GM15510 (cell line): ENCODE data around the gene CCT7.

Experiments
- POLR2A ChIP-seq: IDR thresholded peaks from 3 replicates; pipeline ENCODE4 v1.6.1; 2011; ENCODE audit warnings: borderline replicate concordance; ENCODE audit not compliant: insufficient read length; ENCODE audit errors: extremely low read depth

CCT7 gene

DNA sequence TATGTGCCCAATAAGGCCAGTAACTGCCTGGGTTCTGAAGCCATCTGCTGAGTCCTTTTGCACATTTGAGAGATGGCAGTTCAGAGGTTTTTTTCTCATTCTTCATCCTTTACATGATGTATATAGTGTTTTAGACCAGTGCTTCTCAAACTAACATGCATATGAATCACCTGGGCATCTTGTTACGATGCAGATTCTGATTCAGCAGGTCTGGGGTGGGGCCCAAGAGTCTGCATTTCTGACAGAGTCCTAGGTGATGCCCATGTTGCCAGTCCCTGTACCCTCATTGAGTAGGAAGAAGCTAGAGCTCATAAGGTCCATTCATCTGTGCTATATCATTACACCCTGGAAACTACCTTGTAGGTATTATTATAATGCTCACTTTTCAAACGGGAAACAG lies 16.3 kb upstream of the CCT7 start:
- no peak for TF ChIP-seq POLR2A

GRCh38 chr2:73218298-73218697 lies 15.8 kb upstream of the CCT7 start:
- TF ChIP-seq POLR2A, result no peak

GRCh38 chr2:73223821-73224220 lies 10.3 kb upstream of the CCT7 start:
- no peak for TF ChIP-seq POLR2A

- TF ChIP-seq POLR2A, result no peak
These were observed 8.4 kb upstream of the CCT7 start for GRCh38 chr2:73225513-73226360.

DNA sequence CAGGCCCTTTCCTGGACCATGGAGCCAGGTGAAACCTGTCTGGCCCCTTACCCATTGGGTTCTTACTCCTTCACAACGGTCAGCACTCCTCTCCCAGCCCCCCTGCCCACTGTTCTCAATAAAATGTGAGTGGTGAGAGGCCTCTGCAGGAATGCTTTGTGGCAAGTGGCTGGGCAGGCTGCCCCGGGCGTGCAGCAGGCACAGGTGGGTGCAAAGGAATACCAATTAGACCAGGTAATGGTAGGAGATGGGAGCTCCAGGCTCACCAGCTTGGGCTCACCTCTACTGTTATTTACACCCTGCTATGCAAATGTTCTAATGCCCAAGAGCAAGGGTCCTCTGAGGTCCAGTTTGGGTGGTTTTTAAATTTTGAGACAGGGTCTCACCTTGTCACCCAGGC lies 7.0 kb upstream of the CCT7 start:
- TF ChIP-seq POLR2A, result no peak

DNA sequence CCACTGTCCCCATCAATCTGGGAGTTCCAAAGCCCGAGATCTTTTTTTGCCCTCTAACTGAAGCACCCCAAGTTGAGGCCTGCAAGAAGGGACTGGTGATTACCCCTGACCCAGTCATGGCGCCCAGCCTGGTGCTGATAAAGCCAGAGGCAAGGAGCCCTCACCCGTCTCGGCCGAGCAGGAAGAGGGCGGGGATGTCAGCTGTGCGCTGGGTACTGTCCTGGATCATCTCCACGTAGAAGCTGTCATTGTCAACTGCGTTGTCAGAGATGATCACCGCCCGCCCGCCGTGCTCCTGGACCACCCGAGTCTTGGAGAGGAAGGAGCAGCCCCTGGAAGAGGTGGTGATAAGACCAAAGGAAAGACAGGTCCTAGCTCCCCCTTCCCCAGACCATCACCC lies 5.5 kb upstream of the CCT7 start:
- no peak for TF ChIP-seq POLR2A

GRCh38 chr2:73232403-73233153 lies 1.5 kb upstream of the CCT7 start:
- no peak for TF ChIP-seq POLR2A

DNA sequence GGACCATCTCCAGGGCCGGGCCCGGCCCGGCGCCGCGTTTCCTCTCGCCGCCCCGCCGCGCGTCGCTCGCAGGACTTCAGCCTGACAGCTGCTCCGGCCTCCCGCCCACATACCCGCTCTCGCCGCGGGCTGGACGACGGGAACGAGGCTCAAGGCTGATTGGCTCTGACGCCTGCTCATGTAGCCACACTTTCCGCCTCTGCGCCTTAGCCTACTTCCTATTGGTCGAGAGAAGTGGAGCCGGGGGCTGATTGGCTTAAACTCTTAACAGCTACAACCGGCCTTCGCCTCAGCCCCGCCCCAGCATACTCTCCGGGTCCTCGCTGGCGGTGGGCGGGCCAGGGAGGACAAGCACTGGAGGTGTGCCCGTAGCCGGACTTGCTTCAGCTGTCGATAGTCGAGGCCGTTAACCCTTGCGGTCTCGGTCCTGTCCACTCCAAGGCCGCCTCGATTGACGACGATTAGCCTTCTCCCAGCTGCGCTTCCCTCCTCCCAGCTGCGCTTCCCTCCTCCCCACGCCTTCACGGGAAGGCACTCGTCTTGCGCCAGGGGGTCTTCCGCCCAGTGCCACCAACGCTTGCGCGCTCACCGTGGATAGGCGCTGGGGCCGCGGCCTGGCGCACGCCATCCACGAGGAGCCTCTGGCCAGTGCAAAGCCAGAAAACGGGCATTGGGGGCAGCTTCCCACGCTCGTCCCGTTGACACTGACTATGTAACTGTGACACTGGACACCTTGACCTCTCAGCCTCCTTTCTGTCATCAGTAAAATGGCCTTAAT lies 765 bp upstream of the CCT7 start, which contains the start of gene PRADC1:
PRADC1 (minus strand) TSS at position 86 of the 778 bp plus-strand sequence; CDS start at position 7, 79 bp downstream.
- TF ChIP-seq POLR2A, result peak; percentile 68

DNA sequence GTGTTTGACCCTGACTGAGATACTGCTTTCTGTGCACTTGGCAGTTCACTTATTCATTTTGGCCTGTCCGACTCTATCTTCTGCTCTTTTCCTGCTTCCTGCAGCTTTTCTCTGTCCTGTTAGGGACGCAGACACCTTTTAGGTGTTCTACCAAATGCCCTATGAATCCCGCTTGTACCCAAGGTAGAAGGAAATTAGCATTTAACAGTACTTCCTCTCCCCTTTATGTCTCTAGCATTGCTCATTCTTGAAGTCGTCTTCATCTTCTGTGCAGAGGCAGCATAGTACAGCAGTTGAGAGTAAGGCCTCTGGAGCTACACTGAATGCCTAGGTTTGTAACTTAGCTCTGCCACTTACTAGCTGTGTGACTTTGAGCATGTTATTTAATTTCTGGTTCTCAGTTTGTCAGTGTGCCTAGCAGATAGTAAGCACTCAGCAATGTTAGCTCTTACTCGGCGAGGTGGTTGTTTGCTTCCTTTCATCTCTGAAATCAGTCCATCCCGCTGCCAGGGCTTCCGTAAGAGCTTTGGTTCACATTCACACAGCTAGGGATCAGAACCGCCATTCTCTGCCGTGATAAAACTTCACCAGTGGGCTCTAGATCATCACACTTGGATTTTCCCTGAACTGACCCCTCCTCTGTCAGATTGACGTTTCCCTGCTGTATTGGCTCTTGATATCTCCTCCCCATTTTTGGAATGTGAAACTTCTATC lies 1.4 kb downstream of the CCT7 start:
- no peak for TF ChIP-seq POLR2A

DNA sequence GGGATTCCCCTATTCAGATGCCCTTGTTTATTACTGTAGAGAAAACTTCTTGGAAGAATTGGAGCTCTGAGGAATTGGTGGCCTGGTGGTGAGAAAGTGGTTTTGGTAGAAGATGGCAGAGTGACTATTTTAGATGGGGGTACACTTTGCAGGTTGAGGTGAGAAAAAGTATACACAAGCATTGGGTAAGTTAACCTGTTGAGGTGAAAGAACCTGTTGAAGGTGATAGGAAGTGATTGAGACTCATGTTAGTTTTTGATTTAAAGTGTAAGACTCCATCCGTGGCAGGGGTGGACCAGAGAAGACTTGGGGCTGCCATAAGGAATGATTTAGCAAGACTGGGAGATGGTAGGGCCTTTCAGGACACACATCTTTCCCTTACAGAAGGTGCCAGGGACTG lies 3.1 kb downstream of the CCT7 start:
- TF ChIP-seq POLR2A, result no peak

DNA sequence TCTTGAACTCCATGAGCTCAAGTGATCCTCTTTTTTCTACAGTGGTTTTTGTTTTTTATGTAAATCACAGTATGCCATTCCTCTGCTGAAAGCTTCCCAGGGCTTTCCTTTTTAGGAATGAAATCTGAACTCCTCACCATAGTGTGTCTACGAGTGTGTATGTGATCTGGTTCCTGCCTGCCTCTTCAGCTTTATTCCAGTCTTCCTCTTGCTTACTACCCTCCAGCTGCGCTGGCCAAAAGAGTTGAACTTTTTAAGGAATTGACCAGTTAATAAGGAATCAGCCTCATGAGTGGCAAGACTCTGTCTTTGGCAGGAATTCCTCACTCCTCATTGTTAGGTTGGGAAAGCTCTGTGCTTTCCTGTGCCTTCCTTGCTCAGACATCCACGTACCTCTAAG lies 4.0 kb downstream of the CCT7 start:
- no peak for TF ChIP-seq POLR2A

DNA sequence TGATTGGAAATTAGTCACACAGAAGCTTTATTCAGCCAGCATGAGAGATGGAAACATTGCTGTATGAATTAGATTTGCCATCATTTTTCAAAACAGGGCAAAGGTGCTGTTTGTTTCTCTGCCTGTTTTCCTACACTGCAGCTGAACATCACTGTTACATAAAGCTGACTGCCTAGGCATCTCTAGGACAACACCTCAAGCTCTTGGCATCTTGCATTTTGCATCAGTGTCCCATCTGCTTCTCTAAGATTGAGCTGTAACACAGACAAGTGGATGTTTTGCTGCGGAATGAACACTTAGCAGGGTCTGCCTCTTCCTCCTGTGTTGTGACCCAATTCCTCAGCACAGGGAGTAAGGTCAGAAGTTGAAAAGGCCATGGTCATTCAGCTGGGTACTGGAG lies 4.9 kb downstream of the CCT7 start:
- no peak for TF ChIP-seq POLR2A

- TF ChIP-seq POLR2A, result no peak
These were observed 5.7 kb downstream of the CCT7 start for GRCh38 chr2:73239776-73240175.

- TF ChIP-seq POLR2A, result no peak
These were observed 9.9 kb downstream of the CCT7 start for GRCh38 chr2:73243884-73244570.
